Measurements from ENCODE around the gene KDF1. TPM values are rescaled to one million over a fixed set of nuclear protein-coding genes. Genes with fewer than 3 reads are reported as not detected.

The KDF1 gene
- polyA plus RNA-seq, 1 experiment = 0.04 TPM

DNA sequence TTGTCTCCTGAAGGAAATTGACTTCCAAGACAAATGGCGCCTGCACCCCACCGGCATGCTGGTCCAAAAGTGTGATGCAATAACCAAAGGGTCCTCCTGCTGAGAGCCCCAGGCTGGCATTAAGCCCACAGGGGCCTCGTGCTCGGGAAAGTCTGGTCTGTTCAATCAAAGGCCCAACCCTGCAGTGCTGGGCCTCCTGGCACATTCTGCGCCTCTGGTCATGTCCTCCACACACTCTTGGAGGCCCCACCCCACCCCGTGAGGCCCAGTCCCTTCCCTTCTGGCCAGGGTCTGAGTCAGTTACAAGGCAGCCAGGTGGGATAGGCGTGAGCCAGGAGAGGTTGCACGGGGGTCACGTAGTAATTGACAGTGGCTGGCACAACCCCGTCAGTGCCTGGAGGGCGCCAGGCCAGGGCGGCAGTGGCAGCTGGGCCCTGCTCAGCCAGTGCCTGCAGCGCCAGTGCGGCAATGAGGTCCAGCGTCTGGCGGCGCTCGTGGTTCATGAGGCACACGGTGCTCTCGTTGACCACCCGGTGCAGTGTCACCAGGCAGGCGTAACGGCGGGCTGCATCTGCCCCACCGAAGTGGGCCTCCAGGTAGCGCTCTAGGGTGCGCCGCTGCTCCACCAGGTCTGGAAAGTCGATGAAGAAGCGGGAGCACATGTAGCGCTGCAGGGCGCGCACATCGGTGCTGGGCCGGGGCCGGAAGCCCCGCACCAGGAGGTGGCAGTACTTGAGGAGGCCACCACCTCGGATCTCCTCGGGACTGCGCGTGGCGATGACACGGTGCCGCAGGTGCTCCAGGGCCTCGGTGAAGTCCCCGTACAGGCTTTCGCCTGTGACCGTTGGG is 45.6 kb upstream of the KDF1 start:
- no peak for DNase-seq (ENCODE audit: low read depth)
- TF ChIP-seq, protein P1, sequence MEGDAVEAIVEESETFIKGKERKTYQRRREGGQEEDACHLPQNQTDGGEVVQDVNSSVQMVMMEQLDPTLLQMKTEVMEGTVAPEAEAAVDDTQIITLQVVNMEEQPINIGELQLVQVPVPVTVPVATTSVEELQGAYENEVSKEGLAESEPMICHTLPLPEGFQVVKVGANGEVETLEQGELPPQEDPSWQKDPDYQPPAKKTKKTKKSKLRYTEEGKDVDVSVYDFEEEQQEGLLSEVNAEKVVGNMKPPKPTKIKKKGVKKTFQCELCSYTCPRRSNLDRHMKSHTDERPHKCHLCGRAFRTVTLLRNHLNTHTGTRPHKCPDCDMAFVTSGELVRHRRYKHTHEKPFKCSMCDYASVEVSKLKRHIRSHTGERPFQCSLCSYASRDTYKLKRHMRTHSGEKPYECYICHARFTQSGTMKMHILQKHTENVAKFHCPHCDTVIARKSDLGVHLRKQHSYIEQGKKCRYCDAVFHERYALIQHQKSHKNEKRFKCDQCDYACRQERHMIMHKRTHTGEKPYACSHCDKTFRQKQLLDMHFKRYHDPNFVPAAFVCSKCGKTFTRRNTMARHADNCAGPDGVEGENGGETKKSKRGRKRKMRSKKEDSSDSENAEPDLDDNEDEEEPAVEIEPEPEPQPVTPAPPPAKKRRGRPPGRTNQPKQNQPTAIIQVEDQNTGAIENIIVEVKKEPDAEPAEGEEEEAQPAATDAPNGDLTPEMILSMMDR (IDR thresholded peaks at IDR 0.05; ENCODE audit: insufficient read depth, low read depth, low read length) = no peak
- no peaks in the 10 kb centered on the region for H3K27me3 ChIP-seq (ENCODE audit: control insufficient read depth, insufficient read depth, low read length)
- CTCF ChIA-PET = interaction anchor here (1.2 to 1.3 kb wide), 2 partner anchors 38 to 39 kb away, joined by 3 to 4 read pairs; no protein-coding TSS in a partner anchor
- no peak overlapping the region for H3K4me3 ChIP-seq (ENCODE audit: low read depth, low read length)
- H3K36me3 ChIP-seq (ENCODE audit: control insufficient read depth, insufficient read depth, low read length) = peaks cover 4% of the 10 kb centered on the region; the same call in 1 of the 2 replicates
- POLR2A ChIA-PET = no interaction called here

DNA sequence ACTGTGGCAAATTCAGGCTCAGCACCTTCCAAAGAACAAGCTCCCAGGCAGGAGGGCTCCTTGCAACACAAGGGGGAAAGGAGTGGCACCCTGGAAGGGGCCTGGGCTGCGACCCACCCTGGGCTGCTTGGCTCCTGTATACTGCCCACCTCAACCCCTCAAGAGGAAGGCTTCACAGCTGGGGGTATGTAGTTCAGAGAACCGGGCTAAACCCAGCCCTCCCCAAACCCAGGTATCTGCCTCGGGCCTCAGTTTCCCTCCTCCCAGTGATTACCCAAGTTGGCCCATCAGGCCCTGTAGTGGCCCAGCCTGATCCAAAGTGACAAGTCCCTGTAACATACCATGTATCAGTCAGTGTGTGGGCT is 44.9 kb upstream of the KDF1 start:
- peaks cover 7% of the 10 kb centered on the region for H3K36me3 ChIP-seq (ENCODE audit: control insufficient read depth, insufficient read depth, low read length)
- ChIA-PET POLR2A (no interaction called here), CTCF (interaction anchor here (1.1 kb wide), 1 partner anchor 38 kb away, joined by 5 read pairs; no protein-coding TSS in a partner anchor)
- H3K27me3 ChIP-seq (ENCODE audit: control insufficient read depth, insufficient read depth, low read length) = no peaks in the 10 kb centered on the region
- TF ChIP-seq, protein P1 (IDR thresholded peaks at IDR 0.05; ENCODE audit: insufficient read depth, low read depth, low read length) = no peak
- DNase-seq (ENCODE audit: low read depth) = no peak
- no peak overlapping the region for H3K4me3 ChIP-seq (ENCODE audit: low read depth, low read length)

DNA sequence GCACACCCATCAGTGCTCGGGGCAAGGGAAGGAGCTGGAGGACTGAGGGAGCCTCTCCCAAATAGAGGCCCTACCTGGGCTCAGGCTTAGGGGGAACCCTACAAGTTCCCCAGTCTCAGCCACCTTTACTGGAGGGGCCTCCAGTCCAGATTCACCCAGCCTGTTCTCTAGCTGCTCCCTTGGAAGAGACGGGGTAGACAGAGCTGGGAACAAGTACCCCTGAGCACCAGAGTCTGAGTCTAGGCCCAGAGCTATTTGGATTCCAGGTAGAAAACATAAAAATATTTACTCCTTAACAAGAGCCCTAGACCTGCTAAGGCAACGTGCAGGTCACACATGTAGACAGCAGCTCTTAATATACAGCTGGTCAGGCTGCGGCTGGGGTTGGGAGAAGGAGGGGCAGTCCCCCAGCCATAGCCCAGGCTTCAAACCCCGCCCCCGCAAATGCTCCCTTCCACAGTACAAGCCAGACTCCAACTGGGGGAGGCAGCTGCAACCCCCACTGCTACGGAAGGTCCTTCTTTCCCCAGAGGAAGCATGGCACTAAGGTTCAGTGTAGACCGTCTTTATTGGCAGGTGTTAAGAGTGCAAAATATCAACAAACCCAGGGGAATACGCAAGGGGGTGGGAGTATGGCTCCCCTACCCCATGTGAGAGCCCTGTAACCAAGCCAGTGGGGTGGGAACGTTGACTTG is 44.4 kb upstream of the KDF1 start:
- Histone ChIP-seq H3K4me3 (ENCODE audit: low read depth, low read length) (no peak overlapping the region), H3K27me3 (ENCODE audit: control insufficient read depth, insufficient read depth, low read length) (no peaks in the 10 kb centered on the region), H3K36me3 (ENCODE audit: control insufficient read depth, insufficient read depth, low read length) (peaks cover 7% of the 10 kb centered on the region)
- no peak for DNase-seq (ENCODE audit: low read depth)
- TF ChIP-seq, protein P1 (IDR thresholded peaks at IDR 0.05; ENCODE audit: insufficient read depth, low read depth, low read length) = no peak
- POLR2A ChIA-PET = no interaction called here
- CTCF ChIA-PET = interaction anchor here (1.0 to 1.3 kb wide), 3 partner anchors 37 to 295 kb away, joined by 3 to 5 read pairs (median 3); no protein-coding TSS in a partner anchor

DNA sequence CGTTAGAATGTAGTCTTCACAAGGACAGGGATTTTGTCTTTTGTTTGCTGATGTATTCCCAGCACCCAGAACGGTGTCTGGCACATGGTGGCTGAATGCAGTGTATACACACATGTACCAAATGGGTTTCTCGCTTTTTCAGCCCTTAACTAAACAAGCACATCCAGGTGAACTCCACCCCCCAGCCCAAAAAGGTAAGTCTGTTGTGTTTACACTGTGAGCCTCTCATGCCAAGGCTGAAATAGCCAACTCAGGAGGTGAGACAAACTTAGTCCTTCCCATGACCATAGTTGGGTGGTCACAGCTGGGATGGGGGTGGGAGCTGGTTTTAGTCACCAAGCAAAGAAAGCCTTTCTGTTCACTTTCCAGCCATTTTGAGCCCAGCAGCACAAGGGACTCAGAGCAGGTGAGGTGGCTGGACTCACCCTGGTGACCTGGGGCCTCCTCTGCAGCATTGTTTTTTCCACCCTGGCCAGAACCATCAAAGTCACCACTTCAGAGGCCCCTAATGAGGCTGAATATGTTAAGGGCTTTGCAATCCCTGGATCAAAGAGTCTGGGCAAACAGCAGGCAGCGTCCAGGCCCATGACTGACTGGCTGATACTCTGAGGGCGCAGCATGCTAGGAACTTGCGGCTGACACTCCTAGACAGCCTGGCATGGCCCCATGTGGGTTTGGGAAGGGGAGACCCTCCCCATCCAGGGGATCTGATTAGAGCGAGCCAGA is 43.6 kb upstream of the KDF1 start:
- no peak for DNase-seq (ENCODE audit: low read depth)
- POLR2A ChIA-PET = no interaction called here
- CTCF ChIA-PET = interaction anchor here (0.6 to 1.3 kb wide), 4 partner anchors 36 to 296 kb away, joined by 3 to 5 read pairs (median 4); no protein-coding TSS in a partner anchor
- Histone ChIP-seq H3K27me3 (ENCODE audit: control insufficient read depth, insufficient read depth, low read length) (no peaks in the 10 kb centered on the region), H3K36me3 (ENCODE audit: control insufficient read depth, insufficient read depth, low read length) (peaks cover 7% of the 10 kb centered on the region), H3K4me3 (ENCODE audit: low read depth, low read length) (no peak overlapping the region)
- TF ChIP-seq, protein P1 (IDR thresholded peaks at IDR 0.05; ENCODE audit: insufficient read depth, low read depth, low read length) = no peak

Data from BJ (cell line).